Embryonic facial prominence (tissue), 1 donor: Measurements from ENCODE around the gene CALR3.
"Not testable (repeated sequence)": the region's sequence is repeated elsewhere in the genome, so short reads cannot be mapped to it uniquely, and the experiment has no call there.

Source experiments
- DNase-seq: peaks from one replicate; pipeline ENCODE4 v3.0.0-alpha.2; 2016; ENCODE audit errors: extremely low spot score

Gene CALR3

GRCh38 chr19:16457954-16458331 is 38.0 kb downstream of the CALR3 start:
- DNase-seq = no peak

GRCh38 chr19:16457195-16457953 is 38.6 kb downstream of the CALR3 start:
- no peak for DNase-seq

GRCh38 chr19:16456652-16457194 is 39.2 kb downstream of the CALR3 start:
- no peak for DNase-seq

GRCh38 chr19:16455489-16455888 is 40.5 kb downstream of the CALR3 start:
- DNase-seq = no peak

GRCh38 chr19:16454351-16454918 is 41.5 kb downstream of the CALR3 start:
- DNase-seq = no peak

GRCh38 chr19:16452325-16452724 is 43.6 kb downstream of the CALR3 start:
- no peak for DNase-seq

- DNase-seq = no peak
Measured at GRCh38 chr19:16449330-16449961, 46.5 kb downstream of the CALR3 start.

- not testable (repeated sequence) for DNase-seq
Measured at GRCh38 chr19:16448872-16449271, 47.1 kb downstream of the CALR3 start.

GRCh38 chr19:16446724-16447368 is 49.1 kb downstream of the CALR3 start:
- no peak for DNase-seq

GRCh38 chr19:16446108-16446723 is 49.8 kb downstream of the CALR3 start:
- DNase-seq = no peak

GRCh38 chr19:16445238-16446107 is 50.5 kb downstream of the CALR3 start:
- DNase-seq = no peak

GRCh38 chr19:16444269-16444600 is 51.7 kb downstream of the CALR3 start:
- DNase-seq = no peak

- no peak for DNase-seq
Measured at GRCh38 chr19:16442386-16443276, 53.3 kb downstream of the CALR3 start.

- DNase-seq = no peak
Measured at GRCh38 chr19:16441661-16442162, 54.3 kb downstream of the CALR3 start.

- no peak for DNase-seq
Measured at GRCh38 chr19:16436780-16437332, 59.1 kb downstream of the CALR3 start.

- DNase-seq = no peak
Measured at GRCh38 chr19:16435999-16436650, 59.8 kb downstream of the CALR3 start.

- DNase-seq = no peak
Measured at GRCh38 chr19:16435238-16435917, 60.6 kb downstream of the CALR3 start.

- no peak for DNase-seq
Measured at GRCh38 chr19:16433986-16434385, 62.0 kb downstream of the CALR3 start.

- DNase-seq = no peak
Measured at GRCh38 chr19:16429759-16430091, 66.2 kb downstream of the CALR3 start.
